GM21515 (cell line): ENCODE data around the gene YIPF3.
A peak's percentile ranks its signal among the peaks of the same experiment; 100 is the strongest.
"Not testable (repeated sequence)": the region's sequence is repeated elsewhere in the genome, so short reads cannot be mapped to it uniquely, and the experiment has no call there.

Experiments
- ATAC-seq: cut with Tn5 transposase; IDR thresholded peaks from one replicate; pipeline ENCODE4 v1.9.1; 2021; ENCODE audit not compliant: unreplicated experiment

The YIPF3 gene

GRCh38 chr6:43516697-43517504 is at the start of gene YIPF3, which contains the start of gene POLR1C:
Gene YIPF3 (minus strand): TSS chr6:43516926. CDS start chr6:43516807, 119 bp downstream.
Gene POLR1C (plus strand): TSS chr6:43517089. CDS start chr6:43517110, 21 bp downstream.
- peak; percentile 82 for ATAC-seq

GRCh38 chr6:43559328-43559727 is 42.6 kb upstream of the YIPF3 start:
- ATAC-seq = no peak

GRCh38 chr6:43557620-43558019 is 40.9 kb upstream of the YIPF3 start:
- ATAC-seq = not testable (repeated sequence)

GRCh38 chr6:43547222-43547621 is 30.5 kb upstream of the YIPF3 start:
- no peak for ATAC-seq

- no peak for ATAC-seq
Observed at GRCh38 chr6:43544461-43544860, 27.7 kb upstream of the YIPF3 start.

GRCh38 chr6:43541774-43542471 is 25.2 kb upstream of the YIPF3 start:
- ATAC-seq = no peak

GRCh38 chr6:43540507-43540906 is 23.8 kb upstream of the YIPF3 start:
- ATAC-seq = no peak

GRCh38 chr6:43539409-43539808 is 22.7 kb upstream of the YIPF3 start:
- ATAC-seq = not testable (repeated sequence)

- ATAC-seq = not testable (repeated sequence)
Observed at GRCh38 chr6:43538986-43539385, 22.3 kb upstream of the YIPF3 start.

GRCh38 chr6:43532201-43532600 is 15.5 kb upstream of the YIPF3 start:
- ATAC-seq = no peak

GRCh38 chr6:43524483-43524961 is 7.8 kb upstream of the YIPF3 start:
- no peak for ATAC-seq

GRCh38 chr6:43523284-43523683 is 6.6 kb upstream of the YIPF3 start:
- no peak for ATAC-seq

- no peak for ATAC-seq
Observed at GRCh38 chr6:43522547-43523261, 6.0 kb upstream of the YIPF3 start.

- ATAC-seq = no peak
Observed at GRCh38 chr6:43521836-43522235, 5.1 kb upstream of the YIPF3 start.

- ATAC-seq = no peak
Observed at GRCh38 chr6:43520097-43520496, 3.4 kb upstream of the YIPF3 start.

- no peak for ATAC-seq
Observed at GRCh38 chr6:43517505-43518357, 1.0 kb upstream of the YIPF3 start.

- peak; percentile 4 for ATAC-seq
Observed at GRCh38 chr6:43516367-43516696, 394 bp downstream of the YIPF3 start.

- no peak for ATAC-seq
Observed at GRCh38 chr6:43515808-43516207, 918 bp downstream of the YIPF3 start.

GRCh38 chr6:43511824-43512415 is 4.8 kb downstream of the YIPF3 start:
- ATAC-seq = no peak

GRCh38 chr6:43510827-43511163 is 5.9 kb downstream of the YIPF3 start:
- ATAC-seq = no peak
